Keratinocyte (primary cell): Measurements from ENCODE around the gene WNT9B. TPM values are rescaled to one million over a fixed set of nuclear protein-coding genes. Genes with fewer than 3 reads are reported as not detected.

Experiments used
- DNase-seq: peaks from one replicate; pipeline ENCODE4 v3.0.0-alpha.2; 2011; ENCODE audit warnings: low read depth, missing footprints, low spot score
- FAIRE-seq: peaks from 2 replicates; lab custom pipeline; 2011; peaks lifted over from hg19 to GRCh38; lab: Jason Lieb, UNC
- H2AFZ ChIP-seq: 2 replicates; pipeline ENCODE4 v1.6.0; 2012; ENCODE audit warnings: low read length, control low read depth, inconsistent platforms; ENCODE audit not compliant: control insufficient read depth
- H3K27ac ChIP-seq: 2 replicates; pipeline ENCODE4 v1.5.1; 2011; ENCODE audit warnings: low read length; ENCODE audit not compliant: control insufficient read depth, insufficient read depth
- H3K27me3 ChIP-seq: 3 replicates; pipeline ENCODE4 v1.6.0; 2011; ENCODE audit warnings: low read length; ENCODE audit not compliant: control insufficient read depth, insufficient read depth; ENCODE audit errors: extremely low read depth
- H3K36me3 ChIP-seq, 2 experiments: 2 replicates in 1 of 2; 3 replicates in 1 of 2; pipeline ENCODE4 v1.5.1; 2011; ENCODE audit warnings: low read length in 2 of 2, mild to moderate bottlenecking in 1 of 2; ENCODE audit not compliant: control insufficient read depth in 2 of 2, insufficient read depth in 2 of 2; ENCODE audit errors: extremely low read depth in 1 of 2
- H3K4me1 ChIP-seq: 3 replicates; pipeline ENCODE4 v1.5.1; 2011; ENCODE audit warnings: low read length; ENCODE audit not compliant: control insufficient read depth, insufficient read depth; ENCODE audit errors: extremely low read depth
- H3K4me2 ChIP-seq: 3 replicates; pipeline ENCODE4 v1.6.0; 2011; ENCODE audit warnings: low read depth, low read length; ENCODE audit not compliant: control insufficient read depth, insufficient read depth; ENCODE audit errors: extremely low read depth
- H3K4me3 ChIP-seq, 3 experiments: fragments of 200-600 bp in 1 of 3; sonication (generic) in 1 of 3; 2 replicates in 2 of 3; 3 replicates in 1 of 3; pipeline ENCODE4 v1.5.1; 2011 to 2016; ENCODE audit warnings: low read length in 3 of 3, mild to moderate bottlenecking in 3 of 3, control low read depth in 2 of 3, inconsistent platforms in 1 of 3, low read depth in 1 of 3, mixed read lengths in 1 of 3, mixed run types in 1 of 3, moderate library complexity in 1 of 3; ENCODE audit not compliant: control insufficient read depth in 2 of 3, insufficient read depth in 2 of 3; ENCODE audit errors: extremely low read depth in 1 of 3
- H3K79me2 ChIP-seq: 2 replicates; pipeline ENCODE4 v1.6.0; 2012; ENCODE audit warnings: low read length; ENCODE audit not compliant: control insufficient read depth, insufficient read depth
- H3K9ac ChIP-seq: 3 replicates; pipeline ENCODE4 v1.6.0; 2011; ENCODE audit warnings: low read length; ENCODE audit not compliant: control insufficient read depth, insufficient read depth; ENCODE audit errors: extremely low read depth
- H3K9me1 ChIP-seq: 3 replicates; pipeline ENCODE4 v1.6.0; 2011; ENCODE audit warnings: low read length; ENCODE audit not compliant: control insufficient read depth, insufficient read depth; ENCODE audit errors: extremely low read depth
- H3K9me3 ChIP-seq: 2 replicates; pipeline ENCODE4 v1.5.1; 2012; ENCODE audit warnings: low read depth, low read length; ENCODE audit not compliant: control insufficient read depth
- H4K20me1 ChIP-seq: 3 replicates; pipeline ENCODE4 v1.6.0; 2011; ENCODE audit warnings: low read length; ENCODE audit not compliant: control insufficient read depth, insufficient read depth; ENCODE audit errors: extremely low read depth
- CTCF ChIP-seq, 3 experiments: IDR thresholded peaks in 1 of 3; conservative IDR thresholded peaks in 1 of 3; optimal IDR thresholded peaks in 1 of 3; 2 replicates in 2 of 3; 3 replicates in 1 of 3; pipeline versions ENCODE3 to v1.5.1; 2011; ENCODE audit warnings: low read length in 3 of 3, mild to moderate bottlenecking in 3 of 3, moderate library complexity in 2 of 3, control low read depth in 1 of 3, inconsistent platforms in 1 of 3; ENCODE audit not compliant: insufficient read depth in 2 of 3; ENCODE audit errors: extremely low read depth in 1 of 3
- EZH2 ChIP-seq: IDR thresholded peaks from one replicate; pipeline ENCODE4 v1.6.1; 2012; ENCODE audit warnings: inconsistent platforms, mild to moderate bottlenecking, low read length, moderate library complexity
- dilution Hi-C: fragments of 300-500 bp; cut with MboI; formaldehyde crosslinking; loops from one replicate; pipeline ENCODE4 v1.7.0; 2020; ENCODE audit warnings: low sequenced_read_pairs; ENCODE audit not compliant: extremely low pct_ligation_motif_present
- polyA plus RNA-seq, 5 experiments: library from polyadenylated mRNA; depleted of rRNA in 3 of 5; stranded (reverse) in 3 of 5; stranded (forward) in 1 of 5; unstranded in 1 of 5; fragments of >200 nt; gene quantifications; 1 replicate in 1 of 5; 2 replicates in 3 of 5; 3 replicates in 1 of 5; pipeline versions ENCODE4 v1.2.1 to v1.2.3, GENCODE V29; 2011 to 2012; ENCODE audit warnings: missing spikeins in 2 of 5, low read depth in 1 of 5, low replicate concordance in 1 of 5

Gene WNT9B
- polyA plus RNA-seq, 1 donor (not counting 4 experiments of a cell fraction or from before 2014, with no cell fraction given), result not detected

GRCh38 chr17:46908068-46908737, 56.8 kb downstream of the WNT9B start:
- Histone ChIP-seq H3K9ac (no peak overlapping the region), H3K4me2 (no peak overlapping the region), H3K9me3 (no peaks in the 10 kb centered on the region), H3K79me2 (no peaks in the 10 kb centered on the region), H3K4me3 (no peak overlapping the region), H3K4me1 (no peaks in the 10 kb centered on the region), H2AFZ (no peak overlapping the region), H3K27ac (no peak overlapping the region), H4K20me1 (no peaks in the 10 kb centered on the region), H3K27me3 (peaks cover 6% of the 10 kb centered on the region), H3K36me3 (no peaks in the 10 kb centered on the region), H3K9me1 (no peaks in the 10 kb centered on the region)
- dilution Hi-C loops, result no loop called here
- DNase-seq, result no peak
- TF ChIP-seq CTCF (optimal IDR thresholded peaks at IDR 0.05 in 1 of 3, IDR thresholded peaks at IDR 0.05 in 1 of 3, conservative IDR thresholded peaks at IDR 0.05 in 1 of 3; ENCODE audit: extremely low read depth in 1 of 3, insufficient read depth in 2 of 3, low read length in 3 of 3), result no peak
- TF ChIP-seq EZH2, result no peak
- no peak for FAIRE-seq

DNA sequence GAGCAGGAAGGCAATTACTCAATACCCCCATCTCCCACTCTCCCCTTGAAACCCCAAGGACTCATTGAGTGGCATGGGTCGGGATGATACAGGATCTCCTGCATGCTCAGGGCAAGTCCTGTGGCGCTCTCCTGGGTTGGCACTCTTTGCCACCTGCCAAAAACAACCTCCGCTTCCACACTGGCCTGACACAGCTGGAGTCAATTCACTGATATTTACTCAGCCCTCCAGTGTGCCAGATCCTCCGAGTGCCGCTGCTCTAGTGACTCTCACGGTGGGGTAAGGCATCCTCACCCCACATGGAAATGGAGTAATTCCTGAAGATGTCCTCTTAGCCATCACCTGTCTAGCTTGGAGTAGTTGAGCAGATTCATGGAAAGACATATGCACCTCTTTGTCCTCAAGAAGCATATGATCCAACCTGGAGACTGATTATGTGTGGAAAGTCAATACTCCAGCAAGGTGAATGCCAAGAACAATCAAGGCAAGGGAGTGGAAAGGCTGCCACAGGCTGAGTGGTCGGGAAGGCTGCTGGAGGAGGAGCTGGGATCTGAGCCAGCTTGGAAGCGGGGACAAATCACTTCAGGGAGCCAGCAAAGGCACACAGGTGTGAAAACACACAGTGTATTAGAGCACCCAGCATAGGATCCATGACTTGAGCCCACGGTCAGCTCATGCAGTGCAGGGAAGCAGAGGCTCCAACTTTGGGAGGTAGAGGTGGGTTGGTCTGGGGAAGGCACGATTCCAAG, 59.0 kb downstream of the WNT9B start:
- H3K4me3 ChIP-seq, result no peak overlapping the region
- H3K27ac ChIP-seq, result no peak overlapping the region
- H3K4me2 ChIP-seq, result no peak overlapping the region
- no peak overlapping the region for H3K9ac ChIP-seq
- H3K4me1 ChIP-seq, result no peaks in the 10 kb centered on the region
- no peak overlapping the region for H2AFZ ChIP-seq
- no peaks in the 10 kb centered on the region for H3K79me2 ChIP-seq
- no peaks in the 10 kb centered on the region for H4K20me1 ChIP-seq
- no peaks in the 10 kb centered on the region for H3K36me3 ChIP-seq
- no peak for DNase-seq
- peaks cover 6% of the 10 kb centered on the region for H3K27me3 ChIP-seq
- FAIRE-seq, result no peak
- dilution Hi-C loops, result no loop called here
- no peaks in the 10 kb centered on the region for H3K9me3 ChIP-seq
- TF ChIP-seq CTCF (optimal IDR thresholded peaks at IDR 0.05 in 1 of 3, IDR thresholded peaks at IDR 0.05 in 1 of 3, conservative IDR thresholded peaks at IDR 0.05 in 1 of 3; ENCODE audit: extremely low read depth in 1 of 3, insufficient read depth in 2 of 3, low read length in 3 of 3) (no peak), EZH2 (no peak)
- H3K9me1 ChIP-seq, result no peaks in the 10 kb centered on the region
